Loucy (cell line): ENCODE data around the gene SLC5A10.
"Not testable (repeated sequence)": the region's sequence is repeated elsewhere in the genome, so short reads cannot be mapped to it uniquely, and the experiment has no call there.

Experiments
- H2AFZ ChIP-seq: fragments of 200-600 bp; sonication (generic); 2 replicates; pipeline ENCODE4 v1.6.0; 2016; ENCODE audit warnings: antibody characterized with exemption, mild to moderate bottlenecking, low read length, moderate library complexity
- H3F3A ChIP-seq: fragments of 200-600 bp; 2 replicates; pipeline ENCODE4 v1.6.0; 2016; ENCODE audit warnings: antibody characterized with exemption, low read depth, mild to moderate bottlenecking
- H3K27me3 ChIP-seq: fragments of 200-600 bp; sonication (generic); 2 replicates; pipeline ENCODE4 v1.6.1; 2014; ENCODE audit warnings: low read length, mild to moderate bottlenecking; ENCODE audit not compliant: insufficient read depth, poor library complexity, severe bottlenecking
- H3K36me3 ChIP-seq: fragments of 200-600 bp; sonication (generic); 2 replicates; pipeline ENCODE4 v1.6.1; 2016; ENCODE audit warnings: low read length; ENCODE audit not compliant: insufficient read depth
- H3K4me1 ChIP-seq: fragments of 200-600 bp; sonication (generic); 2 replicates; pipeline ENCODE4 v1.5.1; 2014; ENCODE audit warnings: low read length, mild to moderate bottlenecking; ENCODE audit not compliant: insufficient read depth, poor library complexity, severe bottlenecking
- H3K4me2 ChIP-seq: fragments of 200-600 bp; sonication (generic); 2 replicates; pipeline ENCODE4 v1.6.0; 2014; ENCODE audit warnings: antibody characterized with exemption, low read length, low read depth, mild to moderate bottlenecking; ENCODE audit not compliant: poor library complexity, severe bottlenecking
- H3K4me3 ChIP-seq: fragments of 200-600 bp; sonication (generic); 2 replicates; pipeline ENCODE4 v1.5.1; 2014; ENCODE audit warnings: low read length, mild to moderate bottlenecking, mixed read lengths; ENCODE audit not compliant: poor library complexity, severe bottlenecking
- H3K79me2 ChIP-seq: fragments of 200-600 bp; sonication (generic); 2 replicates; pipeline ENCODE4 v1.6.1; 2014; ENCODE audit warnings: low read length; ENCODE audit not compliant: insufficient read depth
- H3K9ac ChIP-seq: fragments of 200-600 bp; sonication (generic); 2 replicates; pipeline ENCODE4 v1.6.0; 2014; ENCODE audit warnings: mild to moderate bottlenecking, low read depth, low read length, moderate library complexity; ENCODE audit not compliant: poor library complexity, severe bottlenecking
- H3K9me2 ChIP-seq: fragments of 200-600 bp; sonication (generic); replicated peaks from 2 replicates; pipeline ENCODE4 v1.6.1; 2016; ENCODE audit warnings: low read depth, low read length, mixed read lengths
- H3K9me3 ChIP-seq: fragments of 200-600 bp; sonication (generic); 2 replicates; pipeline ENCODE4 v1.6.1; 2014; ENCODE audit warnings: mild to moderate bottlenecking, antibody characterized with exemption, low read length, low read depth; ENCODE audit not compliant: insufficient read depth
- H4K20me1 ChIP-seq: fragments of 200-600 bp; sonication (generic); 2 replicates; pipeline ENCODE4 v1.6.0; 2014; ENCODE audit warnings: antibody characterized with exemption, low read length, mild to moderate bottlenecking; ENCODE audit not compliant: insufficient read depth, poor library complexity, severe bottlenecking

The SLC5A10 gene

GRCh38 chr17:19062009-19062717 is 110.2 kb downstream of the SLC5A10 start:
- H3F3A ChIP-seq, H3K4me1 ChIP-seq, H3K4me3 ChIP-seq, H3K36me3 ChIP-seq, H3K9me3 ChIP-seq, H3K79me2 ChIP-seq, H2AFZ ChIP-seq, H3K27me3 ChIP-seq, H3K9me2 ChIP-seq, H3K9ac ChIP-seq, H4K20me1 ChIP-seq, H3K4me2 ChIP-seq: not testable (repeated sequence)

GRCh38 chr17:19062718-19063325 is 110.9 kb downstream of the SLC5A10 start:
- not testable (repeated sequence) for H3F3A ChIP-seq, H3K79me2 ChIP-seq, H3K4me1 ChIP-seq, H3K9me2 ChIP-seq, H3K4me3 ChIP-seq, H4K20me1 ChIP-seq, H3K4me2 ChIP-seq, H3K27me3 ChIP-seq, H3K36me3 ChIP-seq, H3K9ac ChIP-seq, H2AFZ ChIP-seq, H3K9me3 ChIP-seq

GRCh38 chr17:19063326-19063956 is 111.5 kb downstream of the SLC5A10 start:
- not testable (repeated sequence) for H3K4me3 ChIP-seq, H3K9me2 ChIP-seq, H3K4me2 ChIP-seq, H3K36me3 ChIP-seq, H3K9me3 ChIP-seq, H3K9ac ChIP-seq, H4K20me1 ChIP-seq, H3K4me1 ChIP-seq, H3K79me2 ChIP-seq, H3K27me3 ChIP-seq, H2AFZ ChIP-seq, H3F3A ChIP-seq

- H3K4me2 ChIP-seq, H4K20me1 ChIP-seq, H3K79me2 ChIP-seq, H3K9me3 ChIP-seq, H3F3A ChIP-seq, H3K9ac ChIP-seq, H3K27me3 ChIP-seq, H3K9me2 ChIP-seq, H3K4me3 ChIP-seq, H3K36me3 ChIP-seq, H2AFZ ChIP-seq, H3K4me1 ChIP-seq: not testable (repeated sequence)
Observed at GRCh38 chr17:19064378-19064777, 112.4 kb downstream of the SLC5A10 start.

GRCh38 chr17:19070318-19071168 is 118.6 kb downstream of the SLC5A10 start:
- H3K9ac ChIP-seq, H4K20me1 ChIP-seq, H3K4me2 ChIP-seq, H2AFZ ChIP-seq, H3K4me3 ChIP-seq, H3K9me2 ChIP-seq, H3K36me3 ChIP-seq, H3K9me3 ChIP-seq, H3K79me2 ChIP-seq, H3F3A ChIP-seq, H3K4me1 ChIP-seq, H3K27me3 ChIP-seq: not testable (repeated sequence)
